Loucy (cell line): Measurements from ENCODE around the gene THEMIS.

Experiments used
- H2AFZ ChIP-seq: fragments of 200-600 bp; sonication (generic); 2 replicates; pipeline ENCODE4 v1.6.0; 2016; ENCODE audit warnings: antibody characterized with exemption, mild to moderate bottlenecking, low read length, moderate library complexity
- H3F3A ChIP-seq: fragments of 200-600 bp; 2 replicates; pipeline ENCODE4 v1.6.0; 2016; ENCODE audit warnings: antibody characterized with exemption, low read depth, mild to moderate bottlenecking
- H3K27me3 ChIP-seq: fragments of 200-600 bp; sonication (generic); 2 replicates; pipeline ENCODE4 v1.6.1; 2014; ENCODE audit warnings: low read length, mild to moderate bottlenecking; ENCODE audit not compliant: insufficient read depth, poor library complexity, severe bottlenecking
- H3K36me3 ChIP-seq: fragments of 200-600 bp; sonication (generic); 2 replicates; pipeline ENCODE4 v1.6.1; 2016; ENCODE audit warnings: low read length; ENCODE audit not compliant: insufficient read depth
- H3K4me1 ChIP-seq: fragments of 200-600 bp; sonication (generic); 2 replicates; pipeline ENCODE4 v1.5.1; 2014; ENCODE audit warnings: low read length, mild to moderate bottlenecking; ENCODE audit not compliant: insufficient read depth, poor library complexity, severe bottlenecking
- H3K4me2 ChIP-seq: fragments of 200-600 bp; sonication (generic); 2 replicates; pipeline ENCODE4 v1.6.0; 2014; ENCODE audit warnings: antibody characterized with exemption, low read length, low read depth, mild to moderate bottlenecking; ENCODE audit not compliant: poor library complexity, severe bottlenecking
- H3K4me3 ChIP-seq: fragments of 200-600 bp; sonication (generic); 2 replicates; pipeline ENCODE4 v1.5.1; 2014; ENCODE audit warnings: low read length, mild to moderate bottlenecking, mixed read lengths; ENCODE audit not compliant: poor library complexity, severe bottlenecking
- H3K79me2 ChIP-seq: fragments of 200-600 bp; sonication (generic); 2 replicates; pipeline ENCODE4 v1.6.1; 2014; ENCODE audit warnings: low read length; ENCODE audit not compliant: insufficient read depth
- H3K9ac ChIP-seq: fragments of 200-600 bp; sonication (generic); 2 replicates; pipeline ENCODE4 v1.6.0; 2014; ENCODE audit warnings: mild to moderate bottlenecking, low read depth, low read length, moderate library complexity; ENCODE audit not compliant: poor library complexity, severe bottlenecking
- H3K9me2 ChIP-seq: fragments of 200-600 bp; sonication (generic); replicated peaks from 2 replicates; pipeline ENCODE4 v1.6.1; 2016; ENCODE audit warnings: low read depth, low read length, mixed read lengths
- H3K9me3 ChIP-seq: fragments of 200-600 bp; sonication (generic); 2 replicates; pipeline ENCODE4 v1.6.1; 2014; ENCODE audit warnings: mild to moderate bottlenecking, antibody characterized with exemption, low read length, low read depth; ENCODE audit not compliant: insufficient read depth
- H4K20me1 ChIP-seq: fragments of 200-600 bp; sonication (generic); 2 replicates; pipeline ENCODE4 v1.6.0; 2014; ENCODE audit warnings: antibody characterized with exemption, low read length, mild to moderate bottlenecking; ENCODE audit not compliant: insufficient read depth, poor library complexity, severe bottlenecking
- CTCF ChIP-seq: fragments of 200-600 bp; sonication (generic); conservative IDR thresholded peaks from 2 replicates; pipeline ENCODE4 v1.5.1; 2014; ENCODE audit warnings: mild to moderate bottlenecking, antibody characterized with exemption, low read length
- EZH2phosphoT487 ChIP-seq: fragments of 200-600 bp; IDR thresholded peaks from 2 replicates; pipeline ENCODE4 v1.6.1; 2018; ENCODE audit warnings: antibody characterized with exemption, mild to moderate bottlenecking, moderate library complexity, borderline replicate concordance

THEMIS gene

GRCh38 chr6:127912914-127913313 is 12.1 kb upstream of the THEMIS start:
- H3K79me2 ChIP-seq = no peaks in the 10 kb centered on the region
- no peaks in the 10 kb centered on the region for H3F3A ChIP-seq
- no peak overlapping the region for H2AFZ ChIP-seq
- H3K4me3 ChIP-seq = no peak overlapping the region
- H3K4me2 ChIP-seq = no peak overlapping the region
- peaks cover 2% of the 10 kb centered on the region for H3K4me1 ChIP-seq
- no peaks in the 10 kb centered on the region for H3K9me2 ChIP-seq
- H3K36me3 ChIP-seq = no peaks in the 10 kb centered on the region
- no peak for TF ChIP-seq CTCF
- TF ChIP-seq EZH2phosphoT487 = no peak
- no peaks in the 10 kb centered on the region for H3K27me3 ChIP-seq
- peaks cover 12% of the 10 kb centered on the region for H3K9me3 ChIP-seq
- H3K9ac ChIP-seq = no peak overlapping the region
- H4K20me1 ChIP-seq = no peaks in the 10 kb centered on the region

GRCh38 chr6:127907960-127908640 is 7.2 kb upstream of the THEMIS start:
- no peaks in the 10 kb centered on the region for H3K9me2 ChIP-seq
- no peaks in the 10 kb centered on the region for H4K20me1 ChIP-seq
- no peaks in the 10 kb centered on the region for H3K36me3 ChIP-seq
- no peak overlapping the region for H3K4me2 ChIP-seq
- H3K4me1 ChIP-seq = peaks cover 10% of the 10 kb centered on the region
- TF ChIP-seq EZH2phosphoT487 (no peak), CTCF (no peak)
- no peak overlapping the region for H3K4me3 ChIP-seq
- no peaks in the 10 kb centered on the region for H3K79me2 ChIP-seq
- H3K9ac ChIP-seq = no peak overlapping the region
- no peaks in the 10 kb centered on the region for H3K27me3 ChIP-seq
- peaks cover 15% of the 10 kb centered on the region for H3K9me3 ChIP-seq
- no peak overlapping the region for H2AFZ ChIP-seq
- no peaks in the 10 kb centered on the region for H3F3A ChIP-seq

- Histone ChIP-seq H3K9me3 (peaks cover 3% of the 10 kb centered on the region), H4K20me1 (no peaks in the 10 kb centered on the region), H2AFZ (peak overlapping the region; percentile 83), H3K27me3 (no peaks in the 10 kb centered on the region), H3K4me2 (no peak overlapping the region), H3K9ac (no peak overlapping the region), H3K4me3 (no peak overlapping the region), H3K4me1 (peaks cover 40% of the 10 kb centered on the region), H3F3A (no peaks in the 10 kb centered on the region), H3K9me2 (no peaks in the 10 kb centered on the region), H3K36me3 (no peaks in the 10 kb centered on the region), H3K79me2 (peaks cover 16% of the 10 kb centered on the region)
- TF ChIP-seq CTCF (no peak), EZH2phosphoT487 (no peak)
Measured at GRCh38 chr6:127904160-127904559, 3.3 kb upstream of the THEMIS start.
